Measurements from ENCODE around the gene FAM171A1.

FAM171A1 gene

DNA sequence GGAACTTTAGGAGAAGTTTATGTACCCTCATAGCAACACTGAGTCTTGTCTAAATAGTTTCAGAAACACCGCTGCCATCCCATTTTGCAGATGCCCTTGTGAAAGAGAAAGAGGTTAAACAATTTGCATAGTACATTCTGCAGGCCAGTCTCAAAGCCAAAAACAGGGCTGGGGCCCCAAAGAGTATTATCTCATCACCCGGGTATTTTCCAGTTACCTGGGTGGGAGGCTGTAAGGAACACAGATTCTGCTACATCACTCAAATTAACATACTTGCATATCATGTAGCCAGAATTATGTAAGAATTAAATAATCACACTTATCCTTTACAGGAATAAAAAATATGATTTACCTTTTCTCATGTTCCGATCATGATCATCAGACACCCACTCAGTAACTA, 3.1 kb upstream of the FAM171A1 start:
- no peak for DNase-seq (ENCODE audit: low read depth in 4 of 4, low spot score in 1 of 4)

GRCh38 chr10:15373199-15373598, 2.1 kb upstream of the FAM171A1 start:
- DNase-seq (ENCODE audit: low read depth in 4 of 4, low spot score in 1 of 4): no peak

DNA sequence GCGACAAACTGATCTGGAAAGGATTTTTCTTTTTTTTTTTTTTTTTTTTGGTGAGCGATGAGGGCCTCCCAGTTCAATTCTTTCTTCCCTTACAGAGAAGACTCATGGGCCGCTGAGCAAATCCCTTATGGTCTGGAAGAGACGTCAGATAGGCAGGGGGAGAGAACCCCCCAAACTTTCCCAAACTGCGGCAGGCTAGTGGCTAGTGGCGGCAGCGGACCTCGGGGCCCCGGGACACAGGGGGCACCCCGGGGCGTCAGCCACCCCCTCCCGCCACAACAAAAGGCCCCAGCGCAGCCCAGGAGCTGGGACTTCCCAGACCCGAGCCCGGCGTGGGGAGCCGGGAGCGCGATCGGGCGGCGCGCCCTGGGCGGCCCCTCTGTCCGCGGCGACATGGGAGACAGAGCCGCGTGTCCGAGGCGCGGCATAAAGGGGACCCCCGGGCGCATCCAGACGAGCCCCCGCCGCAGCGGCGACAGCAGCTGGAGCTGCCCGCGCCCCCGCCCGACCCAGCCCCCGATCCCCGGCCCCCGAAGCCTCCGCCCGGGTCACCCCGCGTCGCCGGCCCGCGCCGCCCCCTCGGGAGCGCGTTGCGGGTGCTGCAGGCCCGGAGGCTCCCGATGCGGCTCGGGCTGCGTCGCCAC, 755 bp downstream of the FAM171A1 start:
- peak in 1 of 4 experiments; percentile 13 for DNase-seq (ENCODE audit: low read depth in 4 of 4, low spot score in 1 of 4)

- no peak for DNase-seq (ENCODE audit: low read depth in 4 of 4, low spot score in 1 of 4)
Observed at GRCh38 chr10:15369256-15370211, 1.6 kb downstream of the FAM171A1 start.

DNA sequence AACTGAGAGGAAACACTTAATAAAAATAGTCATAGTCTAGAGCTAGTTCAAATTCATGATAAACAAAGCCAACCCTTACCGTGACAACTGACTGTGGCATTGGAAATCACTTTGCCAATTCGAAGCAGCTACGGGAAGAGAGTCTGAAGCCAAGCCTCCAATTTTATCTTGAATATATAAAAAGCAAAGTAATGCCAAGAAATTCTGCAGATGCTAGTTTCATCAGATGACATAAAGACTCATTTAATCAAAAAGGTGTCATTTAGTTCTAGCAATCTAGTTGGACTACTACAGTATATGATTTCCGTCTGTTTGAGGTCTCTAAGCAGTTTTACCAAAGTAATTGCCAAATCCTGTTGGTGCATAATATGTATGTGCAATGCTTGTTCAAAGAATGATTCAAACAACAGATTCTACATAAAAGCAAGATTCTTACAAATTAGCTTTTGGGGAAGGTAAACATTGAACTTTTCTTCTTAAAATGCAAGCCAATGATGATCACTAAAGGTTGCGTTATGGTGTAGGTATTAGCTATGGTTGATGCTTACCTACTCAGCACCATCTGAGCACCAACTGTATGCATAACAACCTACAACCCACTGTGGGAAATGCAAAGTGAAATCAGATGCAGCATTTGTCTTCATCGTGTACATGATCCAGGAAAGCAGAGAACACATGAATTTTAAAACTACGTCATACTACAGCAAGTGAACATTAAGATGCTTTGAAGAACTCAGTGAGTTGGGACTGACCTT, 2.8 kb downstream of the FAM171A1 start:
- DNase-seq (ENCODE audit: low read depth in 4 of 4, low spot score in 1 of 4): no peak

- no peak for DNase-seq (ENCODE audit: low read depth in 4 of 4, low spot score in 1 of 4)
Observed at GRCh38 chr10:15367296-15368085, 3.6 kb downstream of the FAM171A1 start.

DNA sequence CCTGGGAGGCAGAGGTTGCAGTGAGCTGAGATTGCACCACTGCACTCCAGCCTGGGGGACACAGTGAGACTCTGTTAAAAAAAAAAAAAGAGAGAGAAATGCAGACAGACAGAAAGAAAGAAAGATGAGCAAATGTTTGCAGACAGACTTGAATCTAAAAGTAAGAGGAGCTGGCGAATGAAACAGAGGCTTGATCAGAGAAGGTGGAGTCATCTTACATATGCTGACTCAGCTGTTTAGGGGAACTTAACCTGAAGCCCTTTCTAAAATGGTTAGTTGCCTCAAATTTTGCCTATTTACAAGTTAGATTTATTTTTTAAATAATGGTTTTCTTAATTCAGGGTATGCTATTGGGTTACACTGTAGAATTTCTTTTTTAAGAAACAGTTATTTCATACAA, 5.4 kb downstream of the FAM171A1 start:
- DNase-seq (ENCODE audit: low read depth in 4 of 4, low spot score in 1 of 4): no peak

- no peak for DNase-seq (ENCODE audit: low read depth in 4 of 4, low spot score in 1 of 4)
Observed at GRCh38 chr10:15364001-15364400, 7.1 kb downstream of the FAM171A1 start.

GRCh38 chr10:15363031-15363430, 8.1 kb downstream of the FAM171A1 start:
- no peak for DNase-seq (ENCODE audit: low read depth in 4 of 4, low spot score in 1 of 4)

- DNase-seq (ENCODE audit: low read depth in 4 of 4, low spot score in 1 of 4): no peak
Observed at GRCh38 chr10:15361131-15361530, 10.0 kb downstream of the FAM171A1 start.

GRCh38 chr10:15360566-15360965, 10.5 kb downstream of the FAM171A1 start:
- DNase-seq (ENCODE audit: low read depth in 4 of 4, low spot score in 1 of 4): no peak

DNA sequence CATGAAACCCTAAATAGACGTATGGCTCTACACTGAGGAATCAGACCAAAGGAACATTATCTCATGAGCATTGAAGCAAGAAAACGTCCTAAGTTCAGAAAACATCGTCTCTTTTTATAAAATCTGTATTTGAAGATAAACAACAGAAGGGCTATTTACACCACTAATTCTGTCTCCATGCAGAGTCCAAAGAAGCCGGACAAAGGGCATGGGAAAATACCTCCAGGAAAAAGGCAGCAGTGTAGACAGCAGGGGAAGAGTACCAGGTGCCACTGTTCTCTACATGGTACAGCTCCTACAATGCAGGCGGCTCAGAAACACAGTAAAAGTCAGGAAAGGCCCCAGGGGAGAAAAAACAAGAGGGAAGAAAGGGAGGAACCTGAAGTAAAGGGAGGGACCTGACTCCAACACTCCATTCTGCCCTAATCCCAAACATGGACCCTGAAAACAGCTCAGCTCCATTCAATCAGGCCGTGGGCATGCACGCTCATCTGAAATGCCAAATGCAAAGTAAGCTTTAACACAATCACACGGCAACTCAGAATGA, 17.5 kb downstream of the FAM171A1 start:
- no peak for DNase-seq (ENCODE audit: low read depth in 4 of 4, low spot score in 1 of 4)

DNA sequence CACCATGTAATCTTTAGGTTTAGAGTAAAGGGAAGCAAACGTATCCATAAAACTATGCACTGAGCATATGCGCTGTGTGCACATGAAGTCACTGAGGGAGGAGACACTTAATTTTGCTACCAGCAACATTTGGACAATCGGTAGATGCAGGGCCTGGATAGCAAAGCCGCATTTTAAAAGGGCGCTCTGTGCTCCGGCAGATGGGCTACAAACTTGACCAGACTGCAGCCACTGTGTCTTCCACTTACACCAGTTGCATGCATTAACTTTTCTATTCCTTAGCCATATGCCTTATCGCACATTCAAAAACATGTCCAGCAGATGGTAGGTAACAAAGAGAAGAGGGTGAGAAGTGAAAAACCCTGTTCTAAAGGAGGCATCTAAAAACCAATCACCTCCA, 18.3 kb downstream of the FAM171A1 start:
- DNase-seq (ENCODE audit: low read depth in 4 of 4, low spot score in 1 of 4): no peak

DNA sequence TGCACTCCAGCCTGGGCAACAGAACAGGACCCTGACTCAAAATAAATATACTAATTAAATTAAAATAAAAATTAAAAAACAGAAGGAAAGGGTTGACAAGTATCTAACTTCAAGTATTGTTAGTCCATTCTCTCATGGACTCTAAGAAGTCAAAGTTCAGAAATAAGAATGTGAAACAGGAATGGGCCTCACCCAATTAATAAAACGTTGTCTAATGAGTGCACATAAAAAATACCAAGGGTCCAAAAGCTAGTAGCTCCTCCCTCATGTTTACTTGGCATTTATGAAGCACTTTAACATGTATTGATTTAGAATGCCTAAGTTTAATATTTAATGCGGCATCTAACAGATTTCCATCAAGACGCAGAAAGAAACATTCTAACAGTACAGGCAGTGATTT, 18.9 kb downstream of the FAM171A1 start:
- no peak for DNase-seq (ENCODE audit: low read depth in 4 of 4, low spot score in 1 of 4)

DNA sequence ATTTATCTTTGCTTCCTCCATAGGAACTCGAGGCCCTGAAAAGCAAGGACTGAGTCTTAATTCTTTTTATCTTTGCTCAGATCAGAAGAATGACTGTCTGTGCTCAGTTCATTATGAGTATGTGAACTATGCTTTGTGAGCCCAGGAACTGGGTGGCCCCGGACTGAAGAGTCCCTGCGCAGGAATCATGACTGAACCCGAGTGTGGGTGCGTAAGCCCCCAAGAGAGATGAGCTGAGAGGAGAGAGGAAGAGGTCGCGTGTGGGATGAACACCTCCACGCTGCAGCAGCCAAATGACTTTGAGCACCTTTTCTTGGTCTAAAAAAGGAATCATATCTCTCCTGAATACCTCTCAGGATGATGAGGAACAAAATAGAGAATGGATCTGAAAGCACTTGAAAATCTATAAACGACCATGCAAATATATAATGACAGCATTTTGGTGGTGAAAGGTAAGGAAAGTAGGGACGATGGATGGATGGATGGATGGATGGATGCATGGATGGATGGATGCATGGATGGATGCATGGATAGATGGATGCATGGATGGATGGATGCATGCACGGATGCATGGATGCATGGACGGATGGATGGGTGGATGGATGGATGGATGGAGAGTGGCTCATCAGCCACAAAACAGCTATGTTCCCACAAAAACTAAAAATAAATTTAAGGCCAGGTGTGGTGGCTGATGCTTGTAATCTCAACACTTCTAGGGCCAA, 19.8 kb downstream of the FAM171A1 start:
- no peak for DNase-seq (ENCODE audit: low read depth in 4 of 4, low spot score in 1 of 4)

- DNase-seq (ENCODE audit: low read depth in 4 of 4, low spot score in 1 of 4): no peak
Observed at GRCh38 chr10:15349112-15349511, 22.0 kb downstream of the FAM171A1 start.

GRCh38 chr10:15348579-15348978, 22.5 kb downstream of the FAM171A1 start:
- DNase-seq (ENCODE audit: low read depth in 4 of 4, low spot score in 1 of 4): no peak

DNA sequence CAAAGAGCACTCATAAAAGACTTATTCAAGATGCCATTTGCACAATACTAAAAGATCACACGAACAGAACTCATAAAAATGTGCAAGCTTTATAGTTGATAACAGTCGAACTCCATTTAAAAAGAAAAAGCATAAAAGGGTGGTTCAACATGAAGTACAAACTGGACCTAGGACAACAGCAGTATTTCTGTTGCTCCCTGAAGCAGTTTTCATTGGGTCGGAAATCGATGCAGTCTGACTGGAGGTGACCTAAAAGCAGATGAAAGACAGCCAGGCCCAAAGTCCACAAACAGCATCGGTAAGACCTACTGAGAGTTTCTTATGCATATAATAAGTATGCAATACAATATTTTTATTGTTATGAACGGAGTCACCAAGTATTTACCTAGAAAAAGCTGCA, 23.9 kb downstream of the FAM171A1 start:
- DNase-seq (ENCODE audit: low read depth in 4 of 4, low spot score in 1 of 4): no peak

DNA sequence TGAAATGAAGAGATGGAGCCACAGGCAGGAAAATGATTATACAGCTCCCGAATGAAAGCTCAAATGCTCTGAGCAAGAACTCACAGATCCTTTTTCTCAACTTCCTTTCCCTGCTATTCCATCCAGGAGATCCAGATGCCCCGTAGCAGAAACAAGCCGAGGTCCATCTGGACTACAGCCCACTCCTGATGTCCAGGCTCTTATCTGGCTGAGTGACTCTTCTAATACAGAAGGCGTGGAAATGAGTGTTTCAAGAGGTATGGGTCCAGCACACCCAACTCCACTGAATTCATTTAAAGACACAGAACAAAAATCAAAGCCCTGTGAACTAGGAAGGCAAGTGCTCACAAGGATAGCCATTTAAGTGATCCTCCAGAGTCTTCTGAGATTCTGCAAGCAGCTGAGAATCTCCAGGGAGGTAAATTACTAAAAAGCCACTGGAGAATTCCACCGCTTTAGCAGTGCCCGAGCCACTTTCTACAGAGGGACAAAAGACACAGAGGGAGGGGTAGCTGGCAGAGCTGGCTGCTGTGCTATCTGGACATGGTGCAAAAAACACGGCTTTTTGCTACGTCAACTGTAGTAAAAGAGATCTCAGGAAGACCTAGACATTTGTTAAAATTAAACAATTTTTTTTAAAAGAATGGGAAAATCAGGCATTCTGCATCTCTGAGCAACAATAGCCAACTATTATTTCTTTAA, 24.5 kb downstream of the FAM171A1 start:
- no peak for DNase-seq (ENCODE audit: low read depth in 4 of 4, low spot score in 1 of 4)

All from stimulated activated CD4-positive, alpha-beta T cell treated with anti-CD3 and anti-CD28 coated beads, Interleukin-1b, Interleukin-23, amount 100 ng/mL, for 24 hours (primary cell).